HG03025 (cell line): Measurements from ENCODE around the gene SLC28A2.

Experiments
- ATAC-seq: cut with Tn5 transposase; IDR thresholded peaks from one replicate; pipeline ENCODE4 v1.9.1; 2021; ENCODE audit warnings: mild to moderate bottlenecking, moderate library complexity; ENCODE audit not compliant: unreplicated experiment, low FRiP score

Gene SLC28A2

DNA sequence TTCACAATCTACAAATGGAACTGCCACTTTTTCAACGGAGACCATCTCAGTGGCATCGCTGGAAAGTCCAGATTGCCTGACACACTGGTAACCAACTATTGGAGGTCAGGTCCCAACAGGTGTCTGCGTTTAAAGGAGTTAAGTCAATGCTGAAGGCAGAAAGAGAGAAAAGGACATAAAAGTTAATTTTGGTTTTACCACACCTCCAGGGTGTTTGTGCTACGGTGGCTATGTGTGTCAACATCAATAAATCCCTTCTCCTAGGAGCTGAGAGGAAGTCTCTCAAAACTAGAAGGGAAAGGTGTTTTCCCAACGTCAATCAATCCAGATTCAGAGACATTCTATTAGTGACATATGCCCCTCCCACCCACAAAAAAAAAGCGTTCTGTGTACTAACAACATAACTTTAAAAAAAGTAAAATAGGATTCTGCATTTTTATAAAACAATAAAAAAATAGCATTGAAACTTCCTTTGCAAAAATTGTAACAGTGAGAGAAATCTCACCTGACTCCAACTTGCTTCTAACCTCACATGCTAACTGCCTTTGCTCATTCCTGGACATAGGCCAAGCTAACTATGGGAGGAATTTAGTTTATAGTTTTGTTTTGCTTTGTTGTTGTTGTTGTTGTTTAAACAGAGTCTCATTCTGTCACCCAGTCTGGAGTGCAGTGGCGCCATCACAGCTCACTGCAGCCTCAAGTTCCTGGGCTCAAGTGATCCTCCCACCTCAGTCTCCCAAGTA is 67.6 kb downstream of the SLC28A2 start:
- no peak for ATAC-seq

DNA sequence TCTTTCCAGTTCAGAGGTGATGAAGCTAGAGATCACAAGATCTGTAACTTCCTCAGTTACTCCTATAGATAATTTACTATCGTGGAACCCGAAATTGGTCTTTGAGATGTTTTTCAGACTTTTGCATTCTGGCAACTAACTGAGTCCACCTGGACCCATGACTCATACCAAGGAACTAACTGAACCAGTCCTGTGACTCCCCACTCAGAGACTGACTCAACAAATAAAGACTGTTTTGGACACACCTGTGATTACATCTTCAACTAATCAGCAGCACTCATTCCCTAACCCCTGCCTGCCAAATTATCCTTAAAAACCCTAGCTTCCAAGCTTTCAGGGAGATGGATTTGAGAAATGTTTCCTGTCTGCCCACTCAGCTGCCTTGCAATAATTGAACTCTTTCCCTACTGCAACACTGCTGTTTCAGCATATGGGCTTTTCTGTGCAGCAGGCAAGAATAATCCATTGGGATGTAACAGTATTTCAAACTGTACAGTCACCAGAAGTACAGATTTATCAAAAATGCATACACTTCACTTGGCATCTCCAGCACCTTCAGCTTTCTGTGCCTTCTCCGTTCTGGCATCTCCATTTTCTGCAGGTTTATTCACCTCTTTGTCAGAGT is 68.7 kb downstream of the SLC28A2 start:
- no peak for ATAC-seq

DNA sequence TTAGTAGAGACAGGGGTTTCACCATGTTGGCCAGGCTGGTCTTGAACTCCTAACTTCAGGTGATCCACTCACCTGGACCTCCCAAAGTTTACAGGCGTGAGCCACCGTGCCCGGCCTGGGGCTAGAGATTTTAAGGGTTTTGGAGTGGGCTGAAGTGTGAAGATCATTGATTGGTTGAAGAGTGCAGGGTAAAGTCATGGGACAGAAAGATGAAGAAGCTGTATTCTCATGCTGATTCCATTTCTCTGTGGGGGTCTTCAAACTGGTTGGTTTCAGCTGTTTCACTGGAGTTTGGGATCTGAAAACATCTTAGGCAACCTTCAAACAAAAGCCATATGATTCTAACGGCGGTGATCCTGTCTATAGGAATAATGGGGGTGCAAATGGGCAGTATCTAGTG is 74.2 kb downstream of the SLC28A2 start:
- no peak for ATAC-seq

DNA sequence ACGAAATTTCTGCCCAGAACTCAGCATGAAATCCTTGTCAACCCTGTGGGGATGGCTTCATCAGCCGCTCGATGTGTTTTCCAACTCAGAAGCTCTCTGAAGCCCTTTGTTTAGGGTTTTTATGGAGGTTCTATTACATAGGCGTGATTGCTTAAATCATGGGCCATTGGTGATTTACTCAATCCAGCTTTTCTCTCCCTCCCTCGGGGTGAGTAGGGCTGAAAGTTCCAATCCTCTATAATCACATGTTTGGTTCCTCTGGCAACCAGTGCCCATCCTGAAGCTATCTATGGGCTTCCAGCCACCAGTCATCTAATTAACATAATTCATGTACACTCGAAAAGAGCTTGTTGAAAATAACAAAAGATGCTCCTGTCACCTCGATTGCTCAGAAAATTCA is 74.7 kb downstream of the SLC28A2 start:
- no peak for ATAC-seq
